NCI-H2107 treated with DMSO at 0.1 percent for 48 hours (cell line): ENCODE data around the gene SESTD1.
A peak's percentile ranks its signal among the peaks of the same experiment; 100 is the strongest.

ENCODE experiments used
- DNase-seq: peaks from one replicate; lab custom pipeline; 2025; ENCODE audit not compliant: unreplicated experiment; lab: John Stamatoyannopoulos, UW

Gene SESTD1

GRCh38 chr2:179191110-179191509 is 73.5 kb downstream of the SESTD1 start:
- no peak for DNase-seq

GRCh38 chr2:179186126-179186525 is 78.5 kb downstream of the SESTD1 start:
- no peak for DNase-seq

GRCh38 chr2:179184610-179185009 is 80.0 kb downstream of the SESTD1 start:
- no peak for DNase-seq

- DNase-seq, result no peak
Observed at GRCh38 chr2:179181002-179181401, 83.6 kb downstream of the SESTD1 start.

GRCh38 chr2:179180242-179180641 is 84.4 kb downstream of the SESTD1 start:
- no peak for DNase-seq

GRCh38 chr2:179179719-179180118 is 84.9 kb downstream of the SESTD1 start:
- DNase-seq, result no peak

GRCh38 chr2:179177694-179178093 is 86.9 kb downstream of the SESTD1 start:
- DNase-seq, result no peak

- DNase-seq, result no peak
Observed at GRCh38 chr2:179174240-179174639, 90.4 kb downstream of the SESTD1 start.

GRCh38 chr2:179172894-179173293 is 91.7 kb downstream of the SESTD1 start:
- DNase-seq, result no peak

GRCh38 chr2:179171371-179171770 is 93.3 kb downstream of the SESTD1 start:
- no peak for DNase-seq

GRCh38 chr2:179170901-179171300 is 93.7 kb downstream of the SESTD1 start:
- DNase-seq, result no peak

GRCh38 chr2:179165356-179166000 is 99.2 kb downstream of the SESTD1 start:
- DNase-seq, result no peak

- DNase-seq, result no peak
Observed at GRCh38 chr2:179141206-179141605, 123.4 kb downstream of the SESTD1 start.

- DNase-seq, result no peak
Observed at GRCh38 chr2:179140571-179140970, 124.1 kb downstream of the SESTD1 start.

- DNase-seq, result no peak
Observed at GRCh38 chr2:179139506-179139905, 125.1 kb downstream of the SESTD1 start.

GRCh38 chr2:179137200-179137759 is 127.4 kb downstream of the SESTD1 start:
- no peak for DNase-seq

- DNase-seq, result no peak
Observed at GRCh38 chr2:179133016-179133415, 131.6 kb downstream of the SESTD1 start.

- DNase-seq, result no peak
Observed at GRCh38 chr2:179132076-179132475, 132.6 kb downstream of the SESTD1 start.

GRCh38 chr2:179130560-179130959 is 134.1 kb downstream of the SESTD1 start:
- no peak for DNase-seq

- peak; percentile 1 for DNase-seq
Observed at GRCh38 chr2:179129574-179130238, 134.9 kb downstream of the SESTD1 start.

- DNase-seq, result no peak
Observed at GRCh38 chr2:179125404-179125803, 139.2 kb downstream of the SESTD1 start.

- DNase-seq, result no peak
Observed at GRCh38 chr2:179124282-179124681, 140.3 kb downstream of the SESTD1 start.

- no peak for DNase-seq
Observed at GRCh38 chr2:179123272-179123662, 141.4 kb downstream of the SESTD1 start.
